ENCODE results near the gene ANKS1B.

The ANKS1B gene

DNA sequence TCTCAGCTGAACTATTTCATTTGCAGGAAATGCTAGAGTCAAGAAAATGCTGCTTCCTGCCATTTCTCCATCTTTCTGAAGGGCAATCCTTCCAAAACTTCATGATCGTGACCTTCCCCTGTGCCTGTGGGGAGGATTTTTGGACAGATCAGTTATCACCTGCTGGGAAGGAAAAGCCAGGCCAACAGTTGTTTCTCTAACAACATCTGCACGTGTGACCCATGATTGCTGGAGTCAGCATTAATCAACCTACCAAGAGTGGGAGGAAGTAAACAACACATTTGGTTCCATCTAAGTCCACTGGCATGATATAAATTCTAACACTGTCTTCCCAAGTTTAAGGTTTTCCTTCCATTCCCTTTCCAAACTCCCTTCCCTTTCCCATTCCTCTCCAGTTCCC lies 1167.0 kb downstream of the ANKS1B start:
- intact Hi-C loops (cut with DNase I): no loop called here
- DNase-seq: no peak

DNA sequence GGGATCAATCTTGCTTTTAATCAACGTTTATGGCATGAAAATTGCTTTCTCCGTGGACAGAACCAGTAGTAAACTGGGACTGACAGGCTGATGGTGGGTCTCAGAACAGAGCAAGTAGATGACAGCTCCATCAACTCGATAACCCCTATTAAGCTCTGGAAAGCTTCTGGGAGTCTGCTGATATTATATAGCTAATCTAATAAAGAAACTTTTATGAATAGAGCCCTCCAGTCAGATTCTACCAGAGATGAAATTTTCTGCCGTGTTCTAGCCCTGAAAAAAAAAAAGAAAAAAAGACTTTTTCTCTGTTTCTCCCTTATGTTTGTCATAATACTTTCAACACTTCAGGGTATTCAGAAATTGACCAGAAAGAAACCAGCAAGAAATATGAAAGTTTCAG lies 1168.0 kb downstream of the ANKS1B start:
- intact Hi-C loops (cut with DNase I): no loop called here
- DNase-seq: no peak

DNA sequence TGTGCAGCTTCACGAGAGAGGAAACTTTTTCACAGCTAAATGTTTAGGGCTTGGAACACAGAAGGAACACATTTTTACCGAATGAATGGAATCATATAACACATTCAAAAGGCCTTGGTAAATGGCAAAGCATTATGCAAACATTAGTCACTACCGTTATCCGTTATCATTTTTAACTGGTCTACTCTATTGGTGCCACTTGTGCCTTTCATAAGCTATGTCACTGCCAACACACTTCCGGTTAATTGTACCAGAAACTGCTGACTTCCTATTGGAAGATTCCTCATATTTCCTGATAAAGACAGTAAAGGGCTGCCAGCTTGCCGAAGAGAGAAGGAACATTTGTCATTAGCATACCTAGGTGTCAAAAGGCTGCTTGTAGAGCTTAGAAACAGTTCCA lies 1170.5 kb downstream of the ANKS1B start:
- intact Hi-C loops (cut with DNase I): no loop called here
- no peak for DNase-seq

DNA sequence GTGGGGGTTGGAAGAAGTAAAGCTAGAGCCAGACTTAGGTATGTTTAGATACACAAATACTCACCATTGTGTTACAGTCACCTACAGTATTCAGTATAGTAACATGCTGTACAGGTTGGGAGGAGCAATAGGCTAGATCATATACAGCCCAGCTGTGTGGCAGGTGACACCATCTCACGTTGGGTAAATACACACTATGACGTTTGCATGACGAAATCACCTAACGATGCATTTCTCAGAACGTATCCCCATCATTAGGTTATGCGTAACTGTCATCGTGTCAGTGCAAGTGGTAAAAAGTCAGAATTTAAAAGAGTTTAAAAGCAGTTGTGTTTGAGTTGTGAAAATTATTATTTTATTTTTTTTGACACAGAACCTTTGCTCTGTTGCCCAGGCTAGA lies 1172.5 kb downstream of the ANKS1B start:
- intact Hi-C loops (cut with DNase I): no loop called here
- DNase-seq: no peak

DNA sequence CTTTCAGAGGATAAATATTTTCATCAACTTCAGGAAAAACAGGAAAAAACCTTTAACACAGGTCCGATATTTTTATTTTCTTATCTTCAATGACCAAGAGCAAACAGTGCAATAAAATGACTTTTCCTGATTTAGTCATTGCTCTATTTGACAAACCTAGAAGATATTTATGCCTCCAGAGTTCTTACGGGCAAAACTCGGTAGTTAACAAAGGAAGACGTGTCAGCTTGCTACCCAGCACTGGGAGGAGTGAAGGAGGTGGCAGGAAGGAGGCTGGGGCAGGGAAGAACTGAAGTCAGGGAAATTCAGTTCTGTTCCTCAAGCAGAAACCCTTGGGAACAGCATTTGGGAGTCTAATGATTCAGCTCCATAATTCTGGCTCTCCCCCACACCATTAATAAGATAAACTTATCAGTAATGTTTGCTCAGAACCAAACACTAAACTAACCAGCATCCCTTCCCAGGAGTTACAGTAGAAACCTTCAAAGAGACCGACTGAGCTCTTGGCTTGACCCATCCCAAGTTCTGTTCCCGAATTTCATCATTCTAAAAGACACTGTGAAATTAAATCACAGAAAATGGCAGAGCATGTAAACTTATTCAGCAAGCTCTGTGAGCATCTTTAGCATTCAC lies 1176.4 kb downstream of the ANKS1B start:
- DNase-seq: no peak
- intact Hi-C loops (cut with DNase I): no loop called here

DNA sequence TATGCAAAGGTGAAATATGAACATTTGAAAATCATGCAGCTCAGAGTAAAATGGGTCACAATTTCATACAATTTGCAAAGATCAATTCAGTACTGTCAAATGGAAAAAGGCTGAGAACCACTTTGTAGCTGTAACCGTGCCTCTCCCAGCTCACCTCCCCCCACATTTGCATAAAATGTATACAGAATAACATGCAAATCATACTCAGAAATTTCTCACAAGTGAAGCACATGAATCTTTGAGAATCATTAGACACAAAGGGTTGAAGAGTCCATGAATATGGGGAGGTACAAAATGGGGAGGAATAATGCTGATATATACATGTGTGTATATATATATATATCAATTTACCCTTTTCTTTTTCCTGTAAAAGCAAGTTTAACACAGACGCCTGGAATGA lies 1177.5 kb downstream of the ANKS1B start:
- DNase-seq: no peak
- intact Hi-C loops (cut with DNase I): no loop called here

DNA sequence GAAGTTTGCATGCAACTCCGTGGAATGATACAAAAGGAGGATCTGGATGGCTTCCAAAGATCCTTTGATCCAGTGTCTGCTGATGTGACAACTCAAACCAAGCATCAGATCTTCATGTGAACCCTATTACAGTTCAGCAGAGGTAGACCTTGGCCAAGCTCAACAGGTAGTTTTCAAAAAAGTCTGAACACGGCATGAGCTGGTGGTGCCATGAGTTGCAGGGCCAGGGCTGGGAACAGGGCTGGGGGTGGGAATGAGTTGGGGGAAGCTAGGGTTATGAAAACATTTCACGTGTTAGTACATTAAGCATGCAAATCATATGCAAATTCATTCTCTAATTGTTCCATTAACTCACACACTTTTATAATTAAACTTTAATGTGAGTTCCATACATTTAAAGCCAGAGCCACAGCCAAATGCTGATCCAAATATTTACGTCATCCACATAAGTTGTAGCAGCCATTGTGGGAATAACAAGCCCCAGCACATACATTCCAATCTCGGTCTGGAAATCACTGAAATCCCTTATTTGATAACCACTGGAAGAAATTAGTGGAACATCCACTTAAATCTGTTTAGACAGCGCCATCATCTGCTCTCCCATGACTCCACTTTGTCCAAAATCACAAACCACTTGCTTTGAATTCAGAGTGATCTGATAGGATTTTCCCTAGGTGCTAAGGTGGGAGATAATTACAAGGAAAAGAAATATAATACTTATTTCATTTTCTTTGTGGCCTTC lies 1181.1 kb downstream of the ANKS1B start:
- no peak for DNase-seq
- intact Hi-C loops (cut with DNase I): no loop called here

DNA sequence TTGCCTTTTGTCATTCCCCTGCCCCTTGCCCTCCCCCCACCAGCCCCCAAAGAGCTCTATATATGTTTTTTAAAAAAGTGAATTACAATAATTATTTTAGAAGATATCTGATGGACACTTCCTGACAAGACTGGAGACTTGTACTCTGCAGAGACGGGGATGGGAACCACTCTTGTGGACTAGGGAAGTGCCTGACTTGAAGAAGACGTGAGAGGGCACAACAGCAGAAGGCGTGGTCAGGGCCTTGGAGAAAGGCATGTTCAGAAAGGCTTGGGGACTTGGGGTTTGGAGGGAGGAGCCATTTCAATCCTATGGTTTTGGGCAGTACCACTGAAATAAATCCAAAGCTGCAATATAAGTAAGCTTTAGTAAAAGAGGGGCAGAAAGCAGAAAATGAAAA lies 1184.9 kb downstream of the ANKS1B start:
- DNase-seq: no peak
- intact Hi-C loops (cut with DNase I): no loop called here

DNA sequence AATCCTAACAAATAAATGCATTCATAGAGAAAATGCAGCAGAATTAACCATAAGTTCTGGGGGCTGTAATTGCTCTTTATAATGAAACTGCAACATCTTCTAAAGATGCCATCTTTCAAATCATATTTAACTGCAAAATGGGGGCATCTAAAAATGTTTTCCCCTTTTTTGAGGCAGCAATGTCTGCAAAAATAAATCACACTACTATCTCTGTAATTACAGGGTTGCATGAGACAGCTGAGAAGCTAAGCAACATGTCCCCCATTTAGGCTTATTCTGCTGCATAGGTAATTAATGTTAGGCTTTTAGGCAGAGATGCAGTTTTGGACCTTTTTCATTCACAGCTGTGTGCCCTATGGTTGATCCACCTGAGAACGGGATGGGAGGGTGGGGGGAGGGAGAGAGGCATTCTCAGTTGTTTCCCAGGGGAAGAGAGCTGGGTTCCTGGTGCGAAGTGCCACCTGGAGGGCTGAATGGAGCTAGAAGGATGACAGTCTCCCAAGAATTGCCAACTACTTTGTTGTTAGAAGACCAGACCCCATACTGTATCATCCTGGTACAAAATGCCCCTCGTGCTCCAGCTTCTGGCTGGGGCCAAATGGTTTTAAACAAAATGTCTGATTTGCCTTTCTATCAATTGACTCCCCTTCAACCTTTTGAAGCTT lies 1185.5 kb downstream of the ANKS1B start:
- intact Hi-C loops (cut with DNase I): no loop called here
- no peak for DNase-seq

DNA sequence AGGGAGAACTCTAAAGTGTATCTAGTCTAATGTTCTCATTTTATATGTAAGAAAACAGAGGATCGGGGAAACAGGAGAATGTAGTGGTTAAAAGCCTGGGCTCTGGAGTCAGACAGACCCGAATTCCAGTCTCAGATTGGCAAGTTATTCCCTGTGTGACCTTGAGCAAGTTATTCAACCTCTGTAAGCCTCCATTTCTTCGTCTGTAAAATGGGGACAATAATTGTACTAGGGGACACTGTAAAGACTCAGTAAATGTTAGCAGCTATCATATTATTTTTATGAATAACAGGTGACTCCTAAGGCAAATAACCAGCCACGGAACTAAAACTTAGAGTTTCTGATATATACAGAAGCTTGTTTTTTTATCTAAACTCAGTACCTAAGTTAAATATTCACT lies 1187.5 kb downstream of the ANKS1B start:
- intact Hi-C loops (cut with DNase I): no loop called here
- DNase-seq: no peak

DNA sequence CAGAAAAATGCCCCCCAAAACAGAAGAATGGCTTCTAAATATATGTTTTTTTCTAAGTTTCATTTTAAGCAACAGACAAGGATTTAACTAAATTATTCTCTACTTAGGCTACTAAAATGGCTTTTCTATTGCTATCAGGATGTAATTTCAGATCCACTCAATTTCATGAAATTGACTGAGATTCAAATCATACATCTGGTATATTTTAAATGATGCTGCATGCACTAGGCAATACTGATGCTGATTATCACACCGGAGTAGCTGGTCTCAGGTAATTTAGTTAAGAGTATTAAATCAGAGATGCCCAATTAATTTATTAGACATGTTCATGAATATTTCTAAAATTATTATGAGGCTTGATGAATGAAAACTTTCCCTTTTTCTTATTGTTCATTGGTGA lies 1188.0 kb downstream of the ANKS1B start:
- no peak for DNase-seq
- intact Hi-C loops (cut with DNase I): no loop called here

DNA sequence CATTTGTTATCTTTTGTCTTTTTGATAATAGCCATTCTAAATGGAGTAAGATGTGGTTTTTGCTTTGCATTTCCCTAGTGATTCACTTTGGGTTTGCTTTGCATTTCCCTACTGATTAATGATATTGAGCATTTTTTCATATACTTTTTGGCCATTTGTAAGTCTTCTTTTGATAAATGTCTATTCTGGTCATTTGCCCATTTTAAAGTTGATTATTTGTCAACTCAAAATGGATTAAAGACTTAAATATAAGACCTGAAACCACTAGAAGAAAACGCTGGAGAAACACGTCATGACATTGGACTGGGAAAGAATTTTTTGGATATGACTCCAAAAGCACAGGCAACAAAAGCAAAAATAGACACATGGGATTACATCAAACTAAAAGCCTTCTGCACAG lies 1191.6 kb downstream of the ANKS1B start:
- DNase-seq: no peak
- intact Hi-C loops (cut with DNase I): no loop called here

DNA sequence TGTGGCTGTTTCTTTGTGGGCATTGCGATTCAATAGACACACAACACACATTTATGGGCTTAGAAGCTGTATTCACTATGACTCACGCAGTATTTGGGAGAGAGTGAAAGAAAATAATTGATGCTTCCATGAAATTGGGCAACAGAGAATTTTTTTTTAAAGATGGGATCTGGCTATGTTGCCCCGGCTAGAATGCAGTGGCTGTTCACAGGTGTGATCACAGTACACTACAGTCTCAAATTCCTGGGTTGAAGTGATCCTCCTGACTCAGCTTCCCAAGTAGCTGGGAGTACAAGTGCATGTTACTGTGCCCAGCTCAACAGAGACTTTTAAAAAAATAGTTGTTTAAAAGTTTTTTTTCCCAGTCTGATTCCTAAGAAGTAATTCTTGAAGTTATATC lies 1193.3 kb downstream of the ANKS1B start:
- DNase-seq: no peak
- intact Hi-C loops (cut with DNase I): no loop called here

DNA sequence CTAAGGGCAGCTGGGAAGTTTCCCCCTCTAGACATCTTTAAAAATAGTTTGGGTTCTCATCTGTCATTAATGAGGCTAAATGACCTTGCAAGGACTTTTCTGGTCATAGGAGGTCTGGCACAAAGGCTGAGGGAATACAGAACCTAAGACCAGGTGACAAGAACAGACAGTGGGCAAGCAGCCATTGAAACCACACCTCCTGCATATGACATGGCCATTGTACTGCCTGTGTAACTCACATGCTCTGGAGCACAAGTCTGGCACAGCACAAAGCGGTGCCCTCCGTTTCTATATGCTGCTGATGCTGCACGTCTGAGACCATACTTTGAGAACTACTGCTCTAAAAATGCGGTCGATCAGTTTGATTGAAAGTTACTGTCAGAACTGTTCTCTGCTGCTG lies 1196.3 kb downstream of the ANKS1B start:
- intact Hi-C loops (cut with DNase I): no loop called here
- no peak for DNase-seq

DNA sequence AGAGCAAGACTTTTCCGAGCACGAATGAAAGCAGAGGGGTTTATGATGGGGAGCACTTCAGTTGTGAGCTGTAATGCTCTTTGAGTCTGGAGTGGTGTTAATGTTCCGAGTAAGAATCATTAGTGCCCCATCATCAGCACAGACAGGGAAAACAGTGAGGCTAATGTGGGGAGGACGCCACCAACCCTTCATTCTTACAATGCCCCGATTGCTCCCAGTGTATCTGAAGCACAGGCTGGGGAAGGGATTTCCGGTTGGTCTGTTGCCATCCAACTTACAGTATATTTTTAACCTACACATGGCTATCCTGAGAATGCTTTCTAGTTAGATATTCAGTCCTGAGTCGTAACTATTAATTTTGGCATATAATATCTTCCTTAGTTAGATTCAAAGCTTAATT lies 1198.1 kb downstream of the ANKS1B start:
- DNase-seq: no peak
- intact Hi-C loops (cut with DNase I): no loop called here

DNA sequence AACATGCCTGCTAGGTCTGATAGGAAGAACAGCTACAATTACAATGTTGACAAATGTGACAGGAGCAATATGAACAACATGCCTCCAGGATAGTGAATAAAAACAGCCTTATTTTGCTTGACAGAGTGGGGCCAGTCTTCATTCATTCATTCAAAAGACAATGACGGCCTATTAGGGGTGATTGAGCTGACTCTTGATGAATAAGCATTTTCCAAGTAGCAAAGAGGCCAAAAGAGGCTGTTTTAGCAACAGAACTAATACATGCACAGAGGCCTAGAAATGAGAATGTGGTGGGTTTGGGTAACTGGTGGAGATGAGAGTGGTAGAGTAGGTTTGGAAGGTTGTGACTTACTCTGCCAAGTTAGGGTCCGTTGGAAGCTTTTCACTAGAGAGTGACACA lies 1201.3 kb downstream of the ANKS1B start:
- DNase-seq: no peak
- intact Hi-C loops (cut with DNase I): no loop called here

DNA sequence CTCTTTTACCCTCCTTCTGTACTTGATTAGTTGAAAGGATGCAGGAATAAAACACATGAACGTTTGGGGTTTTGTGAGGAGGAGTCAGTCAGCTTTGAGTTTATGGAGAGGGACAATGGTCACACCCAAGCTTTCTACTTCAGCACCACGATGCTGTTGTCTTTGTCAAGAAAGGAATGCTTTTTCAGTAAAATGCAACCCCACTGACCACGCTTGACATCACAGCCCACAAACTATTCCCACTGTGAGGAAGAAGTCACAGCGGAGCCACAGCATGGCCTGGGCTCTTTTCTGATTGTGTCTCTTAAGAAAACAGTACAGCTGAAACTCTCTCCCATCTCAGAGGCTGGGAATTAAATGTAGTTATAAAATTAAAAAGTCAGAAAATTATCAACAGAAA lies 1204.5 kb downstream of the ANKS1B start:
- intact Hi-C loops (cut with DNase I): no loop called here
- no peak for DNase-seq

DNA sequence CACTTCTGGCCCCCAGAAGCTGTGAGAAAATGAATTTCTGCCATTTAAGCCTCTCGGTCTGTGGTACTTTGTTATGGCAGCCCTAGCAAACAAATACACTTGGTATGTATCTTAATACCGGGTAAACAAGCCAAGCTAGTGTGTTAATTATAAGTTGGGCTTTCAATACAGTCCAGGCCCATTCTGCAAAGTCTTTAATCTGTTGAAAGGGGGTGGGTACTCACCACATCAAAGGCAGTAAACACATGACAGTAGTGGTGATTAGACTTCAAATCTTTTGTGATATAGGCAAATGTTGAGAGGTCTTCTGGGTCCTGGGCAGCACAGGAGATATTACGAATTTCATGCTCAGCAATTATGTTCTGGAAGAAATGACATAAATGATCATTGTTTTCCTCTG lies 1211.9 kb downstream of the ANKS1B start:
- intact Hi-C loops (cut with DNase I): no loop called here
- no peak for DNase-seq

DNA sequence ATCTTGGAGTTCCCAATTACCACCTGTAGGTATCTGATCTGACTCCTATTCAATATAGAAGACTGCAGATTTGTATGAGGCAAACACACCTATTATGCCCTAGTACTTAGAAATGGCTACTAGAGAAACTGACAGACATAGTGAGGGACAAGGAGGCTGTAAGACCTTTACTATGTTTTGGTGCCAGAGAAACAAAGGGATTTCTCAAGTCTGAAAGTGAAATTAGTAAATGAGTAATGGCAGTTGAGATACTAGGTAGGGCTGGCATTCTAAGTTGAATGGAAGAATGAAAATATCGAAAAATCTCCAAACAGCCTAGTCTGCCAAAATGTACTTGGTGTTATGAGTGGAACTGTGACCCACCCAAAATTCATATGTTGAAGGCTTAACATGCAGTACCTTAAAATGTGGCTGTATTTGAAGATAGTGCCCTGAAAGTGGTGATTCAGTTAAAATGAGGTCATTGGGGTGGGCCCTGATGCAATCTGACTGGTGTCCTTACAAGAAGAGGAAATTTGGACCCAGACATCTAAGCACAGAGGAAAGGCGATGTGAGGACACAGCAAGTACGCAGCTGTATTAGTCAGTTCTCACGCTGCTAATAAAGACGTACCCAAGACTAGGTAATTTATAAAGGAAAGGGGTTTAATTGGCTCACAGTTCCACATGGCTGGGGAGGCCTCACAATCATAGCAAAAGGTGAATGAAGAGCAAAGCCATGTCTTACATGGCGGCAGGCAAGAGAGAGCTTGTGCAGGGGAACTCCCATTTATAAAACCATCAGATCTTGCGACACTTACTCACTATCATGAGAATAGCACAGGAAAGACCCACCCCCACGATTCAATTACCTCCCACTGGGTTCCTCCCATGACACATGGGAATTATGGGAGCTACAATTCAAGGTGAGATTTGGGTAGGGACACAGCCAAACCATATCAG lies 1212.7 kb downstream of the ANKS1B start:
- no peak for DNase-seq
- intact Hi-C loops (cut with DNase I): no loop called here

DNA sequence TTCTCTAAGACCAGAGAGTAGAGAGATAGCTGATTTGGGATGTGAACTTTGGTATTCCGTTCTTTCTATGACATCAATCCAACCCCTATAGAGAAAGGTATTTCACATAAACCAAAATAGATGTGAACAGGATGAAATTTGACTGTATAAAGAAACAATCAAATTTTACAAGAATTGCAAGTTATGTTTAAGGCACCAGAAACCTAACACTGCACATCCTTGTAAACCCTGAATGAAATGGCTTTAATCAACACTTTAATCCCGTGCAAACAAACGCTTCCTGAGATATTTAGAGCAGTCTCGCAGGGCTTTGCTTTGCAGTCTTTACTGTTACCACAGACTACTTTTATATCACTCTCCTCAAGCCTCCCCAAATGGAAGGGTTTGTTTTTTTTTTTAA lies 1214.5 kb downstream of the ANKS1B start:
- intact Hi-C loops (cut with DNase I): no loop called here

DNA sequence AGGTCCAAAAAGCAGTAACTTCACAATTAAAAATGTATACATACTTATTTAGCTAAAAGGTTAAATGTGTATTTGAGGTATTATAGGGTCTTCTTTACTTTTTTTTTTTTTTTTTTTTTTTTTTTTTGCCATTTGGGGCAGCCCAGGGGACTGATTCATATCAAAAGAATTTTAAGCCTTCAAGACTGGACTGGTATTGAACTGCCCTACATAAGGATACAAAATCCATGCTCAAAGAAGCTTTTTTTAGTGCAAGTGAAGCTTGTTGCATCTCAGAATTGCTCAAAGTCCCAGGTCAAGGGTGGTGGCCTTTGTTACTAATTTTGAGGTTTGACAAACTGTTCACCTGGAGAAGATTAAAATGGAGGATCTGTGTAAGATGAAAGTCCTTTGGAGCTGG lies 1215.7 kb downstream of the ANKS1B start:
- DNase-seq: no peak
- intact Hi-C loops (cut with DNase I): no loop called here

More for the DNA sequence above, 1214.5 kb downstream of the ANKS1B start:
- no peak for DNase-seq

Data from posterior cingulate gyrus (tissue), 11 donors.